MM.1S (cell line): ENCODE measurements around the gene SATB2.

ENCODE experiments used
- DNase-seq: peaks from one replicate; pipeline ENCODE4 v3.0.0-alpha.2; 2015
- H2AFZ ChIP-seq: fragments of 300-600 bp; sonication (generic); 2 replicates; pipeline ENCODE4 v1.6.0; 2016; ENCODE audit warnings: antibody characterized with exemption, low read length
- H3F3A ChIP-seq: fragments of 300-600 bp; sonication (generic); 2 replicates; pipeline ENCODE4 v1.6.1; 2016; ENCODE audit warnings: mild to moderate bottlenecking, antibody characterized with exemption, low read length, moderate library complexity, mixed read lengths; ENCODE audit not compliant: insufficient read depth
- H3K27ac ChIP-seq: fragments of 300-600 bp; sonication (generic); 2 replicates; pipeline ENCODE4 v1.5.1; 2016; ENCODE audit warnings: mild to moderate bottlenecking, low read length
- H3K27me3 ChIP-seq: fragments of 300-600 bp; sonication (generic); replicated peaks from 2 replicates; pipeline ENCODE4 v1.6.0; 2016; ENCODE audit warnings: low read length; ENCODE audit not compliant: insufficient read depth
- H3K36me3 ChIP-seq: fragments of 300-600 bp; sonication (generic); replicated peaks from 2 replicates; pipeline ENCODE4 v1.6.1; 2016; ENCODE audit warnings: mild to moderate bottlenecking, low read length, mixed read lengths; ENCODE audit not compliant: insufficient read depth
- H3K4me1 ChIP-seq: fragments of 300-600 bp; sonication (generic); 2 replicates; pipeline ENCODE4 v1.6.1; 2016; ENCODE audit warnings: low read length, mixed read lengths
- H3K4me2 ChIP-seq: fragments of 300-600 bp; sonication (generic); 2 replicates; pipeline ENCODE4 v1.6.0; 2016; ENCODE audit warnings: low read depth, low read length
- H3K4me3 ChIP-seq: fragments of 300-600 bp; sonication (generic); 2 replicates; pipeline ENCODE4 v1.5.1; 2016; ENCODE audit warnings: low read length, mixed read lengths
- H3K79me2 ChIP-seq: fragments of 300-600 bp; sonication (generic); 2 replicates; pipeline ENCODE4 v1.6.1; 2016; ENCODE audit warnings: mixed run types, low read length, mixed read lengths
- H3K9ac ChIP-seq: fragments of 300-600 bp; sonication (generic); 2 replicates; pipeline ENCODE4 v1.6.1; 2016; ENCODE audit warnings: low read length, mixed read lengths
- H3K9me2 ChIP-seq: fragments of 300-600 bp; sonication (generic); replicated peaks from 2 replicates; pipeline ENCODE4 v1.6.1; 2016; ENCODE audit warnings: mild to moderate bottlenecking, low read length, mixed read lengths; ENCODE audit not compliant: insufficient read depth
- H3K9me3 ChIP-seq: fragments of 300-600 bp; sonication (generic); replicated peaks from 2 replicates; pipeline ENCODE4 v1.6.1; 2016; ENCODE audit warnings: mild to moderate bottlenecking, low read length, mixed read lengths; ENCODE audit not compliant: insufficient read depth
- H4K20me1 ChIP-seq: fragments of 300-600 bp; sonication (generic); 2 replicates; pipeline ENCODE4 v1.6.1; 2016; ENCODE audit warnings: mild to moderate bottlenecking, low read length, moderate library complexity, mixed read lengths; ENCODE audit not compliant: insufficient read depth
- CTCF ChIP-seq: fragments of 300-600 bp; sonication (generic); IDR thresholded peaks from 2 replicates; pipeline ENCODE4 v1.5.1; 2016; ENCODE audit warnings: antibody characterized with exemption, low read length, mixed read lengths
- EZH2 ChIP-seq: fragments of 300-600 bp; sonication (generic); optimal IDR thresholded peaks from 2 replicates; pipeline ENCODE3; 2017; ENCODE audit warnings: low read depth, mild to moderate bottlenecking, antibody characterized with exemption, low read length, mixed read lengths
- EZH2phosphoT487 ChIP-seq: fragments of 300-600 bp; sonication (generic); IDR thresholded peaks from 2 replicates; pipeline ENCODE4 v1.6.1; 2018; ENCODE audit warnings: antibody characterized with exemption, low read length

Gene SATB2

DNA sequence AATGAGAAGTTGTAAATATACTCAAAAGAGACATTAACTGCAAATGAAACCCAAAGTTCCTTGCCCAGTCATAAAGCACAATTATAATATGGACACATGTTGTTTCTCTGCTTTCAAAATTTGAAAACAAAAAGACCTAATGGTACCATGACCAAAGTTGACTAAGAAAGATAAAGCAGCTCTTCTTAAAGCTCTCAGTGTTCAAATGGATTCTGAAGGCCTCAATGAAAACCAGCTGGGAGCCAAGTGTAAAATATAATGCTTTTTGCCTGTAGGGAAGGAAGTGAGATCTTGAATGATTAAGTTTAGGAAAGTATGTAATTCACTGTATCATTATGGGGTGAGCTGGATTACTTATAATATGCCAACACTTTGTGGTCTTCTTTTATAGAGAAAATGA is 178.6 kb downstream of the SATB2 start:
- Histone ChIP-seq H3K9me2 (no peaks in the 10 kb centered on the region), H3K79me2 (no peaks in the 10 kb centered on the region), H3K9me3 (no peaks in the 10 kb centered on the region), H3F3A (no peaks in the 10 kb centered on the region), H2AFZ (no peak overlapping the region), H3K27ac (no peak overlapping the region), H3K4me1 (0 out of 2 replicates have a peak, but pooled peaks cover 4% of the 10 kb centered on the region), H3K9ac (no peak overlapping the region), H3K4me2 (no peak overlapping the region), H3K4me3 (no peak overlapping the region), H3K27me3 (no peaks in the 10 kb centered on the region), H4K20me1 (no peaks in the 10 kb centered on the region), H3K36me3 (no peaks in the 10 kb centered on the region)
- DNase-seq: no peak
- no peak for TF ChIP-seq CTCF
- TF ChIP-seq EZH2: no peak
- no peak for TF ChIP-seq EZH2phosphoT487

DNA sequence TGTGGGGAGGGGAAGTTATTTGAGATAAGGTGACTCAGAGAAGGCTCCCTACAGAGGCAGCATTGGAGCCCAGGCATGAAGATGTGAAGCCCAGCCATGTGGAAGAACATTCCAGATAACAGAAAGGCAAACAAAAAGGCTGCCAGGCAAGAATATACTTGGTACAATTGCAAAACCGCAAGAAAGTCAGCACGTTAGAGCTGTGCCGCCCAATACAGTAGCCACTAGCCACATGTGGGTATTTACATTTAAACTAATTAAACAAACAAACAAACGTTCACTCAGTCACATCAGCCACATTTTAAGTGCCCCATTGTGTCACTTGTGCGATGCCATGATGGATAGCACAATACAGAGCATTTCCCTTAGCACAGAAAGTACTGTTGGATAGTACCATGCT is 179.6 kb downstream of the SATB2 start:
- H3K36me3 ChIP-seq: no peaks in the 10 kb centered on the region
- H3K9ac ChIP-seq: no peak overlapping the region

GRCh38 chr2:199273042-199273511 is 184.7 kb downstream of the SATB2 start:
- H3K4me1 ChIP-seq: no peaks in the 10 kb centered on the region
- no peaks in the 10 kb centered on the region for H3K36me3 ChIP-seq
- no peak for DNase-seq
- no peaks in the 10 kb centered on the region for H3K79me2 ChIP-seq
- H3K27ac ChIP-seq: no peak overlapping the region
- no peaks in the 10 kb centered on the region for H3K9me2 ChIP-seq
- no peak overlapping the region for H2AFZ ChIP-seq
- H3K27me3 ChIP-seq: no peaks in the 10 kb centered on the region
- no peak overlapping the region for H3K4me3 ChIP-seq
- H3K9me3 ChIP-seq: no peaks in the 10 kb centered on the region
- no peak overlapping the region for H3K4me2 ChIP-seq
- H4K20me1 ChIP-seq: no peaks in the 10 kb centered on the region
- TF ChIP-seq EZH2 (no peak), EZH2phosphoT487 (no peak), CTCF (no peak)
- H3K9ac ChIP-seq: no peak overlapping the region
- no peaks in the 10 kb centered on the region for H3F3A ChIP-seq

More for the DNA sequence above, 179.6 kb downstream of the SATB2 start:
- no peak overlapping the region for H3K4me3 ChIP-seq
- no peak for DNase-seq
- H3K79me2 ChIP-seq: no peaks in the 10 kb centered on the region
- no peaks in the 10 kb centered on the region for H3K9me2 ChIP-seq
- TF ChIP-seq EZH2 (no peak), EZH2phosphoT487 (no peak), CTCF (no peak)
- H3K9me3 ChIP-seq: no peaks in the 10 kb centered on the region
- H3K27ac ChIP-seq: no peak overlapping the region
- H3K4me1 ChIP-seq: 0 out of 2 replicates have a peak, but pooled peaks cover 4% of the 10 kb centered on the region
- H3K4me2 ChIP-seq: no peak overlapping the region
- H4K20me1 ChIP-seq: no peaks in the 10 kb centered on the region
- no peaks in the 10 kb centered on the region for H3F3A ChIP-seq
- no peak overlapping the region for H2AFZ ChIP-seq
- no peaks in the 10 kb centered on the region for H3K27me3 ChIP-seq
